Cardiac septum (tissue), 1 donor: Measurements from ENCODE around the gene AMIGO1. TPM values are rescaled to one million over a fixed set of nuclear protein-coding genes. Genes with fewer than 3 reads are reported as not detected.
A peak's percentile ranks its signal among the peaks of the same experiment; 100 is the strongest.

Experiments used
- DNase-seq: peaks from one replicate; pipeline ENCODE4 v3.0.0-alpha.2; 2020; ENCODE audit warnings: low spot score
- intact Hi-C: fragments of 100-400 bp; cut with DNase I; formaldehyde crosslinking; loops from one replicate; pipeline ENCODE4 v1.14.0; 2022
- total RNA-seq: library from RNA; stranded (reverse); fragmentation: NEBNext Ultra II Directional; extraction: Animal tissue kit (Norgen Biotek cat#: 25700); gene quantifications from one replicate; pipeline ENCODE4 v1.2.1, GENCODE V29; 2021
- donor health status: DM: no; HTN: no; CAD: no.

AMIGO1 gene
- total RNA-seq, 1 donor from 2014 or later = 13.8 TPM

- intact Hi-C loops = no loop called here
- DNase-seq = no peak
Observed at GRCh38 chr1:109508001-109508872, 1.3 kb downstream of the AMIGO1 start.

DNA sequence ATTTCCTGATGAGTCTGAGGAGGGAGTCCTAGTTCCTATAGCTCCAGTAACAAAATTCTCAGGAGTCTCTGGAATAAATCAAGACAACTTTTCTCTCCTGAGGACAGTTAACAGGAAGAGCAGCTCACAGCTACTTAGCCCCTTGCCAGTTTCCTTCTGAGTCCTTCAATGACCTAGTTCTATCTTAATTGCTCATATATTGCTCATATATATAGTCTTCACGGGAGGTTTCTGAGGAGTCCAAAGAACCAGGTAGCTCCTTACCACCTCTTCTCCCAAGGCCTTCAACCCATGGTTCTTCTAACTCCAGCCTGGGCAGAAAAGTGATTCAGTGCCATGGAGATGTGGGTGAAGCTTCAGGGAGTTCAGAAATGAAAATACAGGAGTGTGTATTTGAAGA, 4.6 kb downstream of the AMIGO1 start:
- no peak for DNase-seq
- intact Hi-C loops = no loop called here

- DNase-seq = no peak
- intact Hi-C loops = no loop called here
Observed at GRCh38 chr1:109503935-109504334, 5.6 kb downstream of the AMIGO1 start.

DNA sequence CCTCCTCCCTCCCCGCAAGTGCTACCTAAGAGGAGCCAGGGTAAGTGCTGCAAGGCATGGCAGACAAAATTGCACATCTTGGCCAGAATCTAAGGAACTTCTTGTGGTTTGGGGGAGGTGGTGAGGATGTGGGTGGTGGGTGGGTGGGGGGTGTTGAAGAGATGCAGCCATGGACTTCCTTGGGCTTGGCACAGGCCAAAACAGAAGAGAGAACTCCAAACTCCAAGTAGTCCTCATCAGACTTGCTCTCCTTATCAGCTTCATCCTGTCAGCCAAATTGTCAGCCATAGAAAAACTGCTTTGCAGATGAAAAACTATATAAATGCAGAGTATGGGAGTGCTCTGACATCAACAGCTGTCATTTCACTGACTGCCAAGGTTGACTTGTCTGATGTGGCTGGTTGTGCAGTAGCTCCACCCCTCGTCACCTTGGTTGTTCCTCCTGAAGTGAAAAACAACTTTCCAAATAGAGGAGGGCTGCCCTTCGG, 7.1 kb downstream of the AMIGO1 start:
- intact Hi-C loops = no loop called here

DNA sequence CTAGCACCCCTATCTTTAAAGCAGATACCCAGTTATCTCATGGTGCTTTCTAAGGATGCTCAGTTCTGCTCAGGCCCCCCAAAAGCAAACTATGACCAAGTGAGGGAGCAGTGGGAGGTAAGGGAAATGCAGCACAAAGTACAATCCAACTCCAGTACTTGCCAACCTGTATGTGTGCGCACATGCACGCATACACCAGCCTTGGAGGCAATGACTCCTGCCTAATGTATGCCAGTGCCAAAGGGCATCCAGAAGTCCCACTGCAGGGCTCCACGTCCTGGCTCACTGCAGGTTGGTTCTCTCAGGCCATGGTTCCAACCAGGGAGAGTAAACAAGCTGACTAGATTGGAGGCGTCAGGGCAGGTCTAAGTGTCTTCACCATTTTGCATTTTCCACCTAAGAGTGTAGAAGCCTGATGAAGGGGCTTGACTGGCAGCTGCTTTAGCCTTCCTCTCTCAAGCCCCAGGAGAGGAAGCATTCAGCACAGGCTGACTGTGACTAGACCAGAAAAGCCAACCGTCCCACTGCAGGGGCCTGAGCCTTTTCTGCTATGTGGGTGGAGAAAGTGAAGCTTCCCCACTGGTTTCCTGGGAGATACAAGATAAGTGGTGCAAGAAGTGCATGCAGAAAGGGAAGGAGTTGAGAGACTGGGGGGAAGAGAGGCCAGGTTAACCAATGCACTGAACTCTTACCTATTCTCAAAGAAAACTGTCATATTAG, 7.7 kb downstream of the AMIGO1 start:
- DNase-seq = no peak
- intact Hi-C loops = no loop called here

More for the DNA sequence above, 7.1 kb downstream of the AMIGO1 start:
- DNase-seq = no peak

DNA sequence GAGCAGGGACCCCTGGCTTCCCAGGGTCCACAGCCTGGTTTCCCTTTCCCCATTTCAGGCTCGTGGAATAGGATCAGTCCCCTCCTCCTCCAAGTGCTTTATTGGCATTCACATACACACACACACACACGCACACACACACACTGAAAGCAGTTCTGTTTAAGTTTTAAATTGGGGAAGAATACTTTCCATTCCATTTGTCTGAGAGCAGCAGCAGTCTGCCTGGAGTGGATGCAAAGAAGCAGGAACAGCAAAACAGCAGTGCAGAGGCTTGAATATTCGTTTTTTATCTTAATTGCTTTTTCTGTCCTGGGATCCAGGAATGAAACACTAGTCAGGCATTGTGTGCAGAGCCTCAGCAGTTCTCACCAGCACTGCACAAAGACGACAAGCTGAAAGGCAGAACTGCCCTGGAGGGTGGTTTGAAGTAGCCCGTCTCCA, 8.6 kb downstream of the AMIGO1 start:
- DNase-seq = no peak
- intact Hi-C loops = no loop called here

DNA sequence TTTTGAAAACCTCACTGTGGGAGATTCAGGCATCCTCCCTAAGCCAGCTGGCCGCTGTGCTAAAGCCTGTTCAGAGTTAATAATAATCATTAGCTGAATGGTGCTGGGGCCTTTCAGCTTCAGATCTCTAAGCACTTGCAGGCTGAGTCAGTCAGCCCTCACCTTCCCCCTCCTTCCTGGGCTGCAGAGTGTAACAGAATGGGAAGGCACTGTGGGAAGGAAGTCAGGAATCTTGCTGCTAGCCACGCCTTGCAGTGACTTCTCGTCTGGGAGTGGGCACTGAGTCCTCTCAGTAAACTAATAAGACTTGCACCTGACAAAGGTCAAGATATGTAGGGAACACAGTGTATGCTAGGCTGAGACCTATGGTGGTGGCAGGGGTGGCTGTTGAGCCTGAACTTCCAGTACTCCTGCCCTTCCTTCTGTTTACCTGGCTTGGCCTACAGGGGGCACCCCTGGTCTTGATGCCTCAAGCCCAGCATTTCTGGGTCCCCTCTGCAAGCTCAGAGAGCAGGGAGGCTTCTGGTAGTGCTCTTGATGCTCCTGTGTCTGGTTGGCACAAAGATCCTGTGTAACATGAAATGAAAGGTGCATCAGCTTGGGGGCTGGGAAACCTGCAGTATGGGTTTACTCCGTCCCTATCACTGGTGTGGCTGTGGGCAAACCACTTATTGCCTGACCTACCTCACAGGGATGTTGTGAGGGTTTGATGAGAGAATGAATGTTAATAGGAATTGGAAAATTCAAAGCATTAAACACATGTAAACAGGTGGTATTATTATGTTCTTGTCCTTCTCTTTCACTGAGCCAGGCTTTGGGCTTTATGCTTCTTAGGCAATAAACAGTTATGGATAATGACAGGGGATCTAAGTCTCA, 9.6 kb downstream of the AMIGO1 start:
- intact Hi-C loops = no loop called here

GRCh38 chr1:109499081-109499480, 10.4 kb downstream of the AMIGO1 start:
- intact Hi-C loops = no loop called here
- no peak for DNase-seq

More for the DNA sequence above, 9.6 kb downstream of the AMIGO1 start:
- DNase-seq = no peak

- intact Hi-C loops = no loop called here
- no peak for DNase-seq
Observed at GRCh38 chr1:109498161-109498801, 11.2 kb downstream of the AMIGO1 start.

- no peak for DNase-seq
- intact Hi-C loops = no loop called here
Observed at GRCh38 chr1:109497449-109498160, 11.9 kb downstream of the AMIGO1 start.

DNA sequence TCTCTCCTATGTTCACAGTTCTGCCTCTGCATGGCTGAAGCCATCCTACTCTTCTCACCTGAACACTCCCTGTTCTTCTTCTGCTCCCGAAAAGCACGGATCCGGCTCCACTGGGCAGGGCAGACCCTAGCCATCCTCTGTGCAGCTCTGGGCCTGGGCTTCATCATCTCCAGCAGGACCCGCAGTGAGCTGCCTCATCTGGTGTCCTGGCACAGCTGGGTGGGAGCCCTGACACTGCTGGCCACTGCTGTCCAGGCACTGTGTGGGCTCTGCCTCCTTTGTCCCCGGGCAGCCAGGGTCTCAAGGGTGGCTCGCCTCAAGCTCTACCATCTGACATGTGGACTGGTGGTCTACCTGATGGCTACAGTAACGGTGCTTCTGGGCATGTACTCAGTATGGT, 13.8 kb downstream of the AMIGO1 start:
- intact Hi-C loops = no loop called here

GRCh38 chr1:109493805-109494539, 15.6 kb downstream of the AMIGO1 start, which contains the start of gene CYB561D1:
CYB561D1 (plus strand) TSS chr1:109494094; CDS start chr1:109494140, 46 bp downstream.
- intact Hi-C loops = loop anchor here (1.0 kb wide), 1 partner anchor 38 kb away; no protein-coding TSS in a partner anchor
- peak; percentile 96 for DNase-seq

More for the DNA sequence above, 13.8 kb downstream of the AMIGO1 start:
- no peak for DNase-seq

DNA sequence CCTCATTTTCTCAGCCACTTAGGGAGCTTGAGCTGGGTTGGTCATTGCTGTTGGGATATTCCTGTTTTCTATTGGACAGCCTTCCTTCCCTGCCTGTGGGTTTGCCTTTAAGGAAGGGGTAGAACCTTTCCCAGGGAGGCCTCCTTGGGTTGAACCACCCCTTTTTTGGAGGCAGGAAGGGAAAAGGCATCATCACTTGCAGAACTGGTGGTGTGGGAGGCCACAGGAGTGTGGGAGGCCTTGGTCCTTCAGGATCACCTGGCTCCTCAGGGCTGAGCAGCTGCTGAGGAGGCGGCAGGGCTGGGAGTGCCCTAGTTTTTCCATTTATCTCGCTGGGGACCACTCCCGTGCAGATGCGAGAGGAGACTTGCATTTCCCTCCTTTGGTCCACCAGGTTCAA, 16.3 kb downstream of the AMIGO1 start:
- intact Hi-C loops = no loop called here
- DNase-seq = no peak

- DNase-seq = no peak
- intact Hi-C loops = no loop called here
Observed at GRCh38 chr1:109492779-109493178, 16.7 kb downstream of the AMIGO1 start.

GRCh38 chr1:109491372-109491771, 18.2 kb downstream of the AMIGO1 start:
- DNase-seq = no peak
- intact Hi-C loops = no loop called here

- intact Hi-C loops = no loop called here
- no peak for DNase-seq
Observed at GRCh38 chr1:109490934-109491302, 18.6 kb downstream of the AMIGO1 start.

DNA sequence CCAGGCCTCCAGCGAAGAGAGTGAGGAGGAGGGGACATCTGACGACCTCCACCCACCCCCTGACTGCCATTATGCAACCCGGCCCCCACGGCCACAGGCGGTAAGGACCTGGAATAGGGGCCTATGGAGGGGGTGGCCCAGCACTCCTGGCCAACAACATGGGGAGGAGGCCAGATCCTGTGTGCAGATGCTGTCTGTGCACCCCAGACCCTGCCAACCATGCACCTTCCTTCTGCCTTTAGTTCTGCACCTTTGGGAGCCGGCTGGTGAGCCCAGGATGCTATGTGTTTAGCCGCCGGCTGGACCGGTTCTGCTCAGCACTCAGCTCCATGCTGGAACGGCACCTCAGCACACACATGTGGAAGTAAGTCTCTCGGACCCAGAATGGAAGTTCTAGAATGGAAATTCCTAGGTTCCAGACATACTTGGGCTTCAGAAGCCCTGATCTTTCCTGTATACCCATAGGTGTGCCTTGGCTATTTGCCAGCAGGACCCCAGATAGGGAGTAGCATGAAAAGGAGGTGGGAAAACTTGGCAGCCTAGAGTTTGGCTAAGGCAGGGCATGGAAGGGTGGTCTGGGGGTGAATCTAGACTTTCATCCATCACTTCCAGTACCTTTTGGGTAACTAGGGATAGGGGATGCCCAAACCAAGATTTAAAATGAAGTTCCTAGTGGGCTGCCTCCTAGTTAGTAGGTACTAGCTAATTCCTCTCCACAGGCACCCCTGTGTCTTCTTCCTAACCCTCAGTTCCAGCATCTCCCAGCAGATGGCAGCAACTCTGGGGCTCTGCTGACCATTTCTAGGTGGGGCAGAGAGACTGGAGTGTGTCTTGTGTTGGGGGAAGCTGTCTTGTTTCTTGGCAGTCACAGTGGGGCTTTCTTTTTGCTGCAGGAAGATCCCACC, 19.2 kb downstream of the AMIGO1 start:
- intact Hi-C loops = no loop called here

More for the DNA sequence above, 19.2 kb downstream of the AMIGO1 start:
- no peak for DNase-seq
